Stimulated activated CD4-positive, alpha-beta T cell treated with anti-CD3 and anti-CD28 coated beads, Interleukin-2, amount 100 ng/mL, for 4 hours (primary cell): ENCODE results near the gene HBM.
"Not testable (repeated sequence)": the region's sequence is repeated elsewhere in the genome, so short reads cannot be mapped to it uniquely, and the experiment has no call there.

Source experiments
- DNase-seq: peaks from one replicate; pipeline ENCODE4 v3.0.0-alpha.2; 2020; ENCODE audit warnings: low read depth

The HBM gene

GRCh38 chr16:165539-166374 lies at the start of gene HBM:
TSS of gene HBM (plus strand) at chr16:165978. CDS start at chr16:165998, 20 bp downstream.
- no peak for DNase-seq

GRCh38 chr16:116015-116414 lies 49.8 kb upstream of the HBM start:
- DNase-seq: no peak

GRCh38 chr16:117379-118365 lies 48.1 kb upstream of the HBM start:
- DNase-seq: peak; percentile 53

- no peak for DNase-seq
These were observed 46.9 kb upstream of the HBM start for GRCh38 chr16:118857-119256.

GRCh38 chr16:119295-119694 lies 46.5 kb upstream of the HBM start:
- DNase-seq: no peak

GRCh38 chr16:119835-120491 lies 45.8 kb upstream of the HBM start:
- no peak for DNase-seq

GRCh38 chr16:120756-121155 lies 45.0 kb upstream of the HBM start:
- no peak for DNase-seq

- DNase-seq: no peak
These were observed 43.4 kb upstream of the HBM start for GRCh38 chr16:122361-122760.

- DNase-seq: not testable (repeated sequence)
These were observed 42.0 kb upstream of the HBM start for GRCh38 chr16:123558-124350.

- no peak for DNase-seq
These were observed 40.8 kb upstream of the HBM start for GRCh38 chr16:125011-125410.

GRCh38 chr16:129075-129474 lies 36.7 kb upstream of the HBM start:
- no peak for DNase-seq

- DNase-seq: no peak
These were observed 35.1 kb upstream of the HBM start for GRCh38 chr16:130533-131173.

- DNase-seq: no peak
These were observed 33.7 kb upstream of the HBM start for GRCh38 chr16:132120-132519.

GRCh38 chr16:133716-134115 lies 32.1 kb upstream of the HBM start:
- no peak for DNase-seq

- peak; percentile 12 for DNase-seq
These were observed 27.7 kb upstream of the HBM start for GRCh38 chr16:138049-138417.

GRCh38 chr16:140175-140857 lies 25.5 kb upstream of the HBM start:
- DNase-seq: no peak

GRCh38 chr16:142405-142967 lies 23.3 kb upstream of the HBM start:
- no peak for DNase-seq

- no peak for DNase-seq
These were observed 22.7 kb upstream of the HBM start for GRCh38 chr16:143047-143446.

GRCh38 chr16:143456-143855 lies 22.3 kb upstream of the HBM start:
- no peak for DNase-seq

GRCh38 chr16:144797-145252 lies 21.0 kb upstream of the HBM start:
- no peak for DNase-seq
